Activated T-helper 1 cell treated with Interleukin-2 at 50 U/mL for 16 hours (primary cell): ENCODE measurements around the gene MTHFD1L.

Experiments used
- DNase-seq: peaks from one replicate; pipeline ENCODE4 v3.0.0-alpha.2; 2020; ENCODE audit warnings: low read depth

MTHFD1L gene

GRCh38 chr6:150898399-150899170 is 33.1 kb downstream of the MTHFD1L start:
- DNase-seq: no peak

GRCh38 chr6:150899231-150899630 is 33.7 kb downstream of the MTHFD1L start:
- DNase-seq: no peak

DNA sequence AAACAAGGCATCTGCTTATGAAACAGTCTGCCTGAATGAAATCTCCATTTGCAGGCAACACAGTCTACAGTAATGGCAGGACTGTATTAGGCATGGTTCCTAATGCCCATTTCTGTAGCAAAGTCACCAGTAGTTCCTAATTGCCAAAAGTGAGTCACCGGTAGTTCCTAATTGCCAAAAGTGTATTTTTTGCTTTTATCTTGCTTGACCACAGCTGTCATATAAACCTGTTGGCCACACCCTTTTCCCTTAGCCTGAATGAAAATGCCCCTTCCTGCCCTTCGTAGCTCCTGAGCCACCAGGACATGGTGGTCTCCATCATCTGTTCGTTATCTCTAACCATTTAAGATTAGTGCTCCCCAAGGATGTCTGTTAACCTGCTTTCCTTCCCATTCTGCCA is 34.5 kb downstream of the MTHFD1L start:
- no peak for DNase-seq

DNA sequence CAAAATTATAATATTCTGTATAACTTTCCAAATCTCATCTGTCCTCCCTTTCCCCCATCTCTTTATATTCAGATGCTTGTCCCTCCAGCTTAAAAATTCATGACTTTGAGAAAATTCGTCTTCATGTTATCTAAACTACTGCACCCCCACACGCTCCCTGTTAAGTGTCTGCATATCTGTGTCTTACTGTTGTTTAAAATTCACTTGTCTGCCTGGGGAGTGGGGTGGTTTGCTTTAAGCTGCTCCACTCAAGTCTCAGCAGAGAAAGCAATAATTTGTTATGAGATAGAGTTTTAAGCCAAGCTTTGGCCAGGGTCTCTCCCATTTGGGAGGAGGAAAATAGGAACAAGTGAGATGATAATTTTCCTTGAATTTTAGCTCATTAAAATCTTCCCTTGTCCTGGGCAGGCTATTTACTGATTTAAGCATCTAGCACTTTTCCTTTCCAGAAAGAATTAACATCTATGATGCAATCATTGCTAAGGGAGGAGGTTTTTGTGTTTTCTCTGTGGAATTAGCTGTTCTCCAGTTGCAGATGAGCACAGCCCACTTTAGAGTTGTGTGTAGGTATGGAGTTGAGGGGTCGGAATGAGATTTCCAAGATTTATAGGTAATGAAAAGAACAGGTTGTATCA is 36.8 kb downstream of the MTHFD1L start:
- DNase-seq: no peak

GRCh38 chr6:150905769-150906168 is 40.3 kb downstream of the MTHFD1L start:
- no peak for DNase-seq

- DNase-seq: no peak
Observed at GRCh38 chr6:150906641-150907326, 41.3 kb downstream of the MTHFD1L start.

DNA sequence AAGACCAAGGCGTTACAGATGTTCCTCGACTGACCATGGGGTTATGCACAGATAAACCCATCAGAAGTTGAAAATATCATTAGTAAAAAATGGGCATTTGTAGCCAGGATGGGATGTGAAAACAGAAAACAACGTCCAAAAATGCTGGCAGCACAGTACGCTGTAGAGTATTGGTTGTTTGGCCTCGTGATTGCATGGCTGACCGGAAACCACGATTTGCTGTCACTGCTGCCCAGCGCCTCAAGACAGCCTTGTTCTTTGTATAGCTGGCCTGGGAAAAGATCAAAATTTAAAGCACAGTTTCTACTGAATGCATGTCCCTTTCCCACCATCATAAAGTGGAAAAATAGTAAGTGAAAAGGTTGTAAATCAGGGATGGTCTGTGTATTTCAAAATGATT is 41.9 kb downstream of the MTHFD1L start:
- DNase-seq: no peak

GRCh38 chr6:150908901-150909300 is 43.4 kb downstream of the MTHFD1L start:
- no peak for DNase-seq

DNA sequence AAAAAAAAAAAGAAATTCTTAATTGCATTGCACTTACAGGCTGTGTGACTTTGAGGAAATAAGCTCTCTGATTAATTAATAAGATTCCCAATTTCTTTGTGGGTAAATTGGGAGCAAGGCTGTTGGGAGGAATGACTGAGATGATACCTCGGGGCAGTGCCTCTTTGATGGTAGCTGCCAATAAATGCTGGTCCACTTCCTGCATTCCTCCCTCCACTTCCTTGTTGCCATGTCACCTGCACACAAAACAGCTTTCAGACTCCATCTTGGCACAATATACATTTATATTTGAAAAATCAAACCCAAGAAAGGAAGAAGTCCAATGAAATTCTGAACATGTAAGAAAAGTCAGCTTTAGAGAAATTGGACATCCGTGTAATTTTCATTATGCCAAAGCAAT is 45.1 kb downstream of the MTHFD1L start:
- DNase-seq: no peak

- no peak for DNase-seq
Observed at GRCh38 chr6:150914372-150914771, 48.9 kb downstream of the MTHFD1L start.

GRCh38 chr6:150915131-150915879 is 49.8 kb downstream of the MTHFD1L start:
- DNase-seq: no peak

DNA sequence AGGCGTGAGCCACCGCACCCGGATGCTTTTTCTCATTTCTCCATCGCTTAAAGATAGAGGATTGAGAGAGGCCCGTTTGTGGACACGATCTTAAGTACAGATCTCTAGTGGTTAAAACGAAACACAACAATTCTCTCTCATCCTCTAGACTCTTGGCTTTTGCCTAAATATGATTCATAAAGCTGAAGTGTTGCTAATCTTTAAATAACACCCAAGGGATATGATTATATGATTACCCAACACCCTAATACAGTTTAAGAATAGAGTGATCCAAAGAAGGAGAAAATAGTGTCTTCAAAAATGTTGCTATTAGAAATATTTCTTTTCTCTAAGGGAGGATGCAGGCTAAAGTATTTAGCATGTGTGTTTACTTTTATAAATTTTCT is 50.4 kb downstream of the MTHFD1L start:
- no peak for DNase-seq

DNA sequence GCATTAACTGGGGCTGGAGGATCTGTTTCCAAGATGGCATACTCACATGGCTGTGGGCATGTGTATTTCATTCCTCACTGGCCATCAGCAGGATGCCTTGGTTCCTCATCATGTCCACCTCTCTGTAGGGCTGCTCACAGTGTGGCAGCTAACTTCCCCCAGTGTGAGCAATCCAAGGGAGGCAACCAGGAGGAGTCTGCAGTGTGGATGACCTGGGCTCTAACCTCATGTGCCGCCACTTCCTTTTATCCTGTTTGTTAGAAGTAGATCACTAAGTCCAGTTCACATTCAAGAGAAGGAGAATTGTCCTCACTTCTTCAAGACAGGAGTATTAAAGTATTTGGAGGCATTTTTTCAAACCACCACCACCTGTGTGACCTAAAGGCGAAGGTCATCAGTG is 54.4 kb downstream of the MTHFD1L start:
- no peak for DNase-seq

GRCh38 chr6:150922137-150922536 is 56.6 kb downstream of the MTHFD1L start:
- DNase-seq: no peak

GRCh38 chr6:150924808-150925589 is 59.5 kb downstream of the MTHFD1L start:
- no peak for DNase-seq

DNA sequence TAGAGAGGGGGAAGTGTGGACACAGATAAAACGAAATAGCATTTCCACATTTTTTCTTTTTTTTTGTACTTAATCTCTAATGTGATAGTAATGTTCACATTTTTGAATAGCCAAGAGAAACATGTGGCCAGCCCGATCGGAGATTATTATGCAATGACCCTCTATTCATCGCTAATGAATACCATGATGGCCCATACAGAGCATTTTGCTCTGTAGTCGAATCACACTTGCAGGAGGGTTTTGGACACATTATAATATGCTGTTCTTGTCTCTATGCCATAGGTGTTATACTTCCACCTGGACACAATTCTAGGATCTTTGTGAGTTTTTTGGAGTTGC is 60.1 kb downstream of the MTHFD1L start:
- DNase-seq: no peak

DNA sequence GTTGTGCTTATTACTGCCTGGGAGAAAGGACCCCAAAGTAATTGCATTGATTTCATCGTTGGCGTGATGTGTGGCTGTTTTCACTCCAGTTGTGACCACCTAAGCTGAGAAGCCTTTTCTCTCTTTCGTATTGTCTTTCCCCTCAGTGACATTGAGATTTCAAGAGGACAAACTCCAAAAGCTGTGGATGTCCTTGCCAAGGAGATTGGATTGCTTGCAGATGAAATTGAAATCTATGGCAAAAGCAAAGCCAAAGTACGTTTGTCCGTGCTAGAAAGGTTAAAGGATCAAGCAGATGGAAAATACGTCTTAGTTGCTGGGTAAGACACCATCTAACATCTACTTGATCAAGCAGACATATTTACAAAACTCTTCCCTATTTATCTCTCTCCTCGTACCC is 60.5 kb downstream of the MTHFD1L start:
- no peak for DNase-seq

- DNase-seq: no peak
Observed at GRCh38 chr6:150928882-150929281, 63.4 kb downstream of the MTHFD1L start.

- no peak for DNase-seq
Observed at GRCh38 chr6:150929416-150929815, 63.9 kb downstream of the MTHFD1L start.

DNA sequence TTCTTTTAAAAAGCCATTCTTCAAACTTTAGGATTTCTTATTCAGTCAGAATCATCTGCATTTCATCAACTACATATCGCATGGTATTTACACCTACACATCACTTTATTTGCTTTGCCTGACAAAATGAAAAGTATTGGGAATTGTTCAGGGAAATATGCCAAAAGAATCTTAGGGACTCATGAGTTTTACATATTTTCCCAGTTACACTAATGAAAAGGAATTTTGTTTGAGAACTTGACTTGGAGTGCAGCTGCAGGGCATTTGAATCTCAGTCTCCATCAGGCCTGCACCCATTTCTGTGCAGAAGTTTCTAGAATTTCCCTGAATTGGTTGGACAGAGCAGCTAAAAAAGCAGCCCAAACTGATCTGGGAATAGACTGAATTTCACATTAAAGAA is 65.3 kb downstream of the MTHFD1L start:
- no peak for DNase-seq

GRCh38 chr6:150931405-150931804 is 65.9 kb downstream of the MTHFD1L start:
- no peak for DNase-seq

DNA sequence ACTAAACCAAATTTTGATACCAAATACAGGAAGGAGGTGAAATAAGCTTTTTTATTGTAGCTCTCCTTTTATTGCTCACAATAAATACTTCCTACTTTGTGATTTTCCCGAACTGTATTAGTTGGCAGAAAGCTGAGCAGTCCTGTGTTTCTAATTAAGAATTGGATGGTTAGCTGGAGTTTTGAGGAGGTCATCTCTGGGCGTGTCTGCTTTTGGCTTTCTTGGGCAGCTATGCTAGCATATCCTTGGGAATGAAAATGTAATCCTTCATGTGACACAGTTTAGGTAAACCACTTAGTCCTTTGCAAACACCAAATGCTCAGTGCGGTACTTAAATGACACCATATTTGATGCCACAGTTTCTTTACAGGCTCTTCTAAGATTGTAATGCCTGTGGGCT is 67.5 kb downstream of the MTHFD1L start:
- no peak for DNase-seq
